GM03348 (cell line): ENCODE measurements around the gene MLF2.

Experiments
- DNase-seq: peaks from one replicate; pipeline ENCODE4 v3.0.0; 2012; ENCODE audit warnings: low spot score

MLF2 gene, protein sequence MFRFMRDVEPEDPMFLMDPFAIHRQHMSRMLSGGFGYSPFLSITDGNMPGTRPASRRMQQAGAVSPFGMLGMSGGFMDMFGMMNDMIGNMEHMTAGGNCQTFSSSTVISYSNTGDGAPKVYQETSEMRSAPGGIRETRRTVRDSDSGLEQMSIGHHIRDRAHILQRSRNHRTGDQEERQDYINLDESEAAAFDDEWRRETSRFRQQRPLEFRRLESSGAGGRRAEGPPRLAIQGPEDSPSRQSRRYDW

DNA sequence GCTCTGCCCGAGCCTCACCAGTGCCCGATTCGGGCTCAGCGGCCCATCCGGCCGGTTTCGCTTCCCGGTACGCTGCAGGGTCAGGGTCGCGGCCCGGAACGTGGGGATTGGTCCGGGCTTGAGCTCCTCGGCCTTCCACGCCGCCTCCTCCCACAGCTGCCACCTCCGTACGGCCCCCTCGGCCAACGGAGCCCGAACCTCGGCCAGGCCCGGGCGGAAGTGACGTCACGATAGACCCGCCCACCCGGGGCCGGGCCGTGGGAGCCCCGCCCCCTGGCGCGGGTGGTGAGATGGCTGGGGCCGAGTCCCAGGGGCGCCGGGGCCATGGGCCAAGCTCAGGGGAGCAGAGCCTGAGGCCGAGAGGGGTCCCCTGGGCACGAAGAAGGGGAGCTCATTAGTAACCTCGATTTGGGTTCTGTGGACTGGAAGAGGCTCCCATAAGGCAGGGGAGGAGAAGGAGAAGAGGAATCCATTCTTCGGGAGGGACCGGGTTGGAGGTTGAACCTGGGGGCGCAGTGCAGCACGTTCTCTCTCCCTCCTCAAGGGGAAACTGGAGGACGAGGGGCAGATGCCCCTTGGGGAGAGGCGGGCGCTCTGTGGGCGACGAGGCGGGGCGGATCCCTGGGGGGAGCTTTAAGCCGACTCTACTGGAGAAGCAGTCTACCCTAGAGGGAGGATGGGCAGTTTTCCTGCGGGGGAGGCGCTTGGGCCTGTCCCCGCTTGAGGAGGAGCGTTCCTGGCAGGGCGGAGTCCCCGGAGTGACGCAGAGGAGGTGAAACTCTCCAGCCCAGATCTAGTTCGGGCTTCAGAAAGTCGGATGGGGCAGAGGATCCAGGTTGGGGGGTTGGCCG lies at the start of gene MLF2:
Gene MLF2, minus strand, starts transcription at position 221 of the 851 bp plus-strand sequence. CDS start 807 bp downstream, outside the sequence.
- DNase-seq: peak; percentile 99

- DNase-seq: no peak
Measured at GRCh38 chr12:6799147-6799546, 46.2 kb upstream of the MLF2 start.

- no peak for DNase-seq
Measured at GRCh38 chr12:6796576-6796975, 43.6 kb upstream of the MLF2 start.

GRCh38 chr12:6795088-6795487 lies 42.1 kb upstream of the MLF2 start:
- no peak for DNase-seq

GRCh38 chr12:6792522-6793201 lies 39.7 kb upstream of the MLF2 start:
- no peak for DNase-seq

DNA sequence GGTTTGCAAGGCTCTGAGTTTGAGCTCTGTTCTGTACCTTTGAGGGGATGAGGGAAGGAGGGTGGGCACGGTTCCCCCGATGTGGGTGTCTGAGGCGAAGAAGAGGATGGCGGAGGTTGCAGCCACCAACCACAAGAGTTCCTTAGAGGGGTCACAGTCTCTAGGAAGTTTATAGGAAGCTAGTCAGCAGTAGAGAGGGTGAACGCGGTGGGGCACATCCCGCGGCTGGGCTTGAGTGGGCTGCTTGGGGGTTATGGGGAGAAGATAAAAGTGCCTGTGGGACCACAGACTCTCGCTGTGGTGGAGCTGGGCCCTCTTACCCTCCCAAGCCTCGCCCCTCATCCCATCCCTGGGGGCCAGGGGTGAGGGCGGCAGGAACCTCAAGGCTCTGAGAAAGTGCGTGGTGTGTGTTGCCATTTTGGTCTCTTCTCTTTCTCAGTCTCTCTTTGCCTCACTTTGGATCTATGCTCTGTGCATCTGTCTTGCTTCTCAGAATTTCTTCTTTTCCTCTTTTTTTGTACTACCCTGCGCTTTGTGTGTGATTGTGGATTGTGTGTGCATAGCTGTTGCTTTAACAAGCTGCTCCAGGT lies 39.1 kb upstream of the MLF2 start:
- DNase-seq: no peak

- no peak for DNase-seq
Measured at GRCh38 chr12:6790496-6791150, 37.7 kb upstream of the MLF2 start.

DNA sequence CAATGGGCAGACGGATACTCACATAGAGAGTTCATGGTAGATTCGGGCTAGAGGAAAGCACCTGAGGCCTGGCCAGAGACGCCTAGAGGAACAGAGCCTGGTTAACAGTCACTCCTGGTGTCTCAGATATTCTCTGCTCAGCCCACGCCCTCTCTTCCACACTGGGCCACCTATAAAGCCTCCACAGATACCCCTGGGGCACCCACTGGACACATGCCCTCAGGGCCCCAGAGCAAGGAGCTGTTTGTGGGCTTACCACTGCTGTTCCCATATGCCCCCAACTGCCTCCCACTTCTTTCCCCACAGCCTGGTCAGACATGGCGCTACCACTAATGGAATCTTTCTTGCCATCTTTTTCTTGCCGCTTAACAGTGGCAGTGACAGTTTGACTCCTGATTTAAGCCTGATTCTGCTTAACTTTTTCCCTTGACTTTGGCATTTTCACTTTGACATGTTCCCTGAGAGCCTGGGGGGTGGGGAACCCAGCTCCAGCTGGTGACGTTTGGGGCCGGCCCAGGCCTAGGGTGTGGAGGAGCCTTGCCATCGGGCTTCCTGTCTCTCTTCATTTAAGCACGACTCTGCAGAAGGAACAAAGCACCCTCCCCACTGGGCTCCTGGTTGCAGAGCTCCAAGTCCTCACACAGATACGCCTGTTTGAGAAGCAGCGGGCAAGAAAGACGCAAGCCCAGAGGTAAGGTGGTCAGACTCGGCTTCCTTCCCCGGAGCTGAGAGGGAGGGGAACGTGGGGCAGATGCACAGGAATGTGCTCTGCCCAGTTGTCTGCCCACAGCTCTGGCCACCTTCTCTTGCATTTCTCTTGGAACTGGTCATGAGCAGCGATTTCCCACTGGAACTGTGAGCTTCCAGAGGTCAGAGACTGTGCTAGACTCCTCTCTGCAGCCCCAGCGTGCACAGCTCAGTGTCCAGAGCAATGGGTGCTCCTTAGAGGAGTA lies 36.3 kb upstream of the MLF2 start, which contains the start of gene CD4:
Gene CD4, plus strand, starts transcription at position 557 of the 953 bp plus-strand sequence. CDS start 10,611 bp downstream, outside the sequence.
- no peak for DNase-seq

DNA sequence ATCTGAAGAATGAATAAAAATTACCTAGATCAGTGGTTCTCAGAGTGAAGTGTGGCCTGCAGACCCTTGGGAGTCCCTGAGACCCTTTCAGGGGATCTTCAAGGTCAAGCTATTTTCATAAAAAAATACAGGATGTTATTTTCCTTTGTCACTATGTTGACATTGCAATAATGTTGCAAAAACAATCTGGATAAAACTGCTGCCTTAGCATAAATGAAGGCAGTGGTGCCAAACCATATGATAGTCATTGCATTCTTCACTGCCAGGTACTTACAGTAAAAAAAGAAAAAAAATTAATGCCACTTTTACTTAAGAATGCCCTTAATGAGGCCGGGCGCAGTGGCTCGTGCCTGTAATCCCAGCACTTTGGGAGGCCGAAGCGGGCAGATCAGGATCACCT lies 34.4 kb upstream of the MLF2 start:
- no peak for DNase-seq

- no peak for DNase-seq
Measured at GRCh38 chr12:6786416-6787094, 33.6 kb upstream of the MLF2 start.

DNA sequence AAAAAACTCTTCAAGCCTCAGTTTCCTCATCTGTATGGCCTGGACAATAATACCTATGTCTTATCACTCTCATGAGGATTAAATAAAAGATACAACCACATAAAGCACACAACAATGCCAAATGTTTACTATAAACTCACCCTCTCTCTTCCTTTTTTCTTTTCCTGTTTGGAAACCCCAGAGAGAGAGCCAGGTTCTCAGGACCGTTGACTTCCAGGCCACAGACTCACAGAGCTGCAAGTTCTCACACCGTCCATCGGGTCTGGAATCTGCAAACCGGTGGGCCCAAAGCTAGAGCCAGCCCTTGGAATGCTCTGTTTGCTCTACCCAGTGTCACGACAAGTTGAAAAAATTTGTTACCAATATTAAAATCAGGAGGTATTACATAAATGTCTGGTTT lies 31.8 kb upstream of the MLF2 start:
- no peak for DNase-seq

DNA sequence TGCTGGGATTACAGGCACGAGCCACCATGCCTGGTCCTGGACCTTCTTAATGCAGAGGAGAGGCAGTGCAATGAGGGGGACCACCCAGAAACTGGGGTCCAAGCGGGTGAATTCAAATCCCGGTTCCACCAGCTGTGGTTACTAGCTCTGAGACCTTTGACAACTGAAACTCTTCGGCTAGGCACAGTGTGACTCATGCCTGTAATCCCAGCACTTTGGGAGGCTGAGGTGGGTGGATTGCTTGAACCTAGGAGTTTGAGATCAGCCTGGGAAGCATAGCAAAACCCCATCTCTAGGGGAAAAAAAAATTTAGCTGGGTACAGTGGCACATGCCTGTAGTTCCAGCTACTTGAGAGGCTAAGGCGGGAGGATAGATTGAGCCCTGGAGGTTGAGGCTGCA lies 31.4 kb upstream of the MLF2 start:
- no peak for DNase-seq

DNA sequence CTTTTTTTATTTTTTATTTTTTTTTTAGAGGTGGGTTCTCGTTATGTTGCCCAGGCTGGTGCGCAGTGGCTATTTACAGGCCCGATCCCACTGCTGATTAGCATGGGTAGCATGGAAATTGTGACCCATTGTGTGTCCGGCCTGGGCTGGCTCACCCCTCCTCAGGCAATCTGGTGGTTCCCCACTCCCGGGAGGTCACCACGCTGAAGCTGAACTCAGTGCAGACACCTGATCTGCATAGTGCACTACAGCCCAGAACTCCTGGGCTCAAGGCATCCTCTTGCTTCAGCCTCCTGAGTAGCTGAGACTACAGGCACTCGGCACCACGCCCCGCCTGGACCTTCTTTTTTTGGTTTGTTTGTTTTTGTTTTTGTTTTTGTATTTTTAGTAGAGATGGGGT lies 30.9 kb upstream of the MLF2 start:
- DNase-seq: no peak

DNA sequence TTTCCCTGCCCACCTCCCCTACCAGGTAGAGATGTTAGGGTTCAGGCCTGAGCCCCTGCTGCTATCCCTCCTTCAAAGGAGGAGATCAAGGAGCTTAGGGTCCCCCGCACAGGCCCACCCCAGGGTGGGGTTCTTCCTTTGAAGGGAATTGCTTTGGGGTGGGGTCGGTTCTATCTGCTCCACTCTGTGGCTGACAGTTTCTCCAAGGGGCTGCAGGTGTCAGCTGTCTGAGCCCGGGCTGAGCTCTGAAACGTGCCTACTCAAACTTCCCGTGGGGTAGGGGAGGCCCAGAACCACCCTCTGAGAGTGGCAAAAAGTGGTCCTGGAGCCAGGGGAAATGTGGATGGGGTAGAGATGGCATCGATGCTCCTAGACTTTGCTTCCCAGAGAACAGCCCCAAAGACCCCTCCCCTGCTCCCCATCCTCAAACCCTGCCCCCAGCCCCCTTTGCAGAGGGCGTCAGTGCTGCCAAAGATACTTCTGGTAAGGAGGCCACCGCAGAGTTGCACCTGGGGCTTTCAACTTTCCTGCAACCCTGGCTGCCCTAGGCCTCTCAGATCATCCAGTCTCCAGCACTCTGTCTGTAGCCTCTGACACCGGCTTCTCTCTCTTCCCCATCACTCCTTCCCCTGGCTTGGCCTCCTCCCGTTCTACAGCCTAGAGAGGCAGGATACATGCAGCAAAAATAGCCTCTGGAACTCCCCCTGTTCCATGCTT lies 30.1 kb upstream of the MLF2 start:
- no peak for DNase-seq

- DNase-seq: no peak
Measured at GRCh38 chr12:6782119-6782518, 29.2 kb upstream of the MLF2 start.

DNA sequence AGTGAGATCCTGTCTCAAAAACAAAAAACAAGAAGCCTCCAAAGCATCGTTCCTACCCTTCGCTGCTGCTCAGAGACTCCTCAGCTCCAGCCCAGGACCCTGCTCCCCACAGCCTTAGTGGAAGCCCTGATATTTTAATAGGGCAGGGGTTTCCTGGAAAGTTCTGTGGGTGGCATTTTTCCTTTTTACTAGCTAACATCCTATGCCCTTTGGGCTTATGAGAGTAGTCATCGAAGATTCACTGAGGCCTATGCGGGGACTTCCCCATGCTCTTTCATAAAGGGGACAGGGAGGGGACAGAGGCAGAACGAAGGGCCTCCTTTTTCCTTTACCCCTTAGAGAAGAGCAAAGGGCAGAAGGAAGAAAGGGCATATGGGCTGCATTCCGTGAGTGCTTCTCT lies 27.6 kb upstream of the MLF2 start:
- no peak for DNase-seq

GRCh38 chr12:6779708-6780432 lies 26.9 kb upstream of the MLF2 start:
- DNase-seq: no peak
